Upper lobe of right lung (tissue), 1 donor: ENCODE results near the gene WEE2. TPM values are rescaled to one million over a fixed set of nuclear protein-coding genes. Genes with fewer than 3 reads are reported as not detected.
A peak's percentile ranks its signal among the peaks of the same experiment; 100 is the strongest.
"Not testable (repeated sequence)": the region's sequence is repeated elsewhere in the genome, so short reads cannot be mapped to it uniquely, and the experiment has no call there.

Experiments
- ATAC-seq: fragments of 200-7000 bp; cut with Tn5 transposase; one replicate; pipeline ENCODE4 v1.9.1; 2020; ENCODE audit warnings: mild to moderate bottlenecking, moderate library complexity
- DNase-seq: peaks from one replicate; pipeline ENCODE4 v3.0.0-alpha.2; 2020
- H3K27ac ChIP-seq: fragments of 200-600 bp; one replicate; pipeline ENCODE4 v1.8.0; 2022
- H3K27me3 ChIP-seq: fragments of 200-600 bp; one replicate; pipeline ENCODE4 v1.8.0; 2022; ENCODE audit warnings: mild to moderate bottlenecking
- H3K36me3 ChIP-seq: fragments of 200-600 bp; one replicate; pipeline ENCODE4 v1.8.0; 2022
- H3K4me1 ChIP-seq: fragments of 200-600 bp; one replicate; pipeline ENCODE4 v1.8.0; 2022
- H3K4me3 ChIP-seq: fragments of 200-600 bp; one replicate; pipeline ENCODE4 v1.8.0; 2022; ENCODE audit warnings: mild to moderate bottlenecking
- H3K9me3 ChIP-seq: fragments of 200-600 bp; one replicate; pipeline ENCODE4 v1.8.0; 2022
- intact Hi-C: fragments of 100-400 bp; cut with DNase I; formaldehyde crosslinking; loops from one replicate; pipeline ENCODE4 v1.11.0; 2022
- total RNA-seq: library from RNA; stranded (reverse); fragmentation: NEBNext Ultra II Directional; extraction: Animal tissue kit (Norgen Biotek cat#: 25700); gene quantifications from one replicate; pipeline ENCODE4 v1.2.1, GENCODE V29; 2021
- TF ChIP-seq, protein P1 (sequence below): fragments of 200-600 bp; IDR thresholded peaks from one replicate; pipeline ENCODE4 v1.8.0; 2022; ENCODE audit warnings: antibody characterized with exemption
- donor health status: DM: no; HTN: yes; CAD: no; lungs with severe emphysema.

The WEE2 gene
- total RNA-seq, 1 donor from 2014 or later: not detected

DNA sequence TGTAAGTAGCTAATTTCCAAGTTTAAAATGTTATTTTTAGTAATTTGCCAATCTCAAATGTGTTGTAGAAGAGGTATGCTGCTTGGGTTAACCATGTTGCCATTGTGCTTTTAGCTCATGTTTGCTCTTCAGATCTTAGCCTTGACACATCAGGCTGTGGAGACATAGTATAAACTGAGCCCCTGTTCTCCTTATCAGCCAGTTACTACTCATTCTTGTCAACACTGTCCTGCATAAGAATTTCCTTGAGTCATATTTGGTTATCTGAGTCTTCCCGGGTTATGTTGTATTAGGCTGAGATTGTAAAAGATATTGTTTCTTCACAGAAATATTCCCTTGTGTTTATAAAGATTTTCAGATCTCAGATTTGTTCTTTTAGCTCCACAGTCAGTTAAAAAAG lies 34.1 kb downstream of the WEE2 start:
- Histone ChIP-seq H3K27me3 (no peaks in the 10 kb centered on the region), H3K4me3 (no peak overlapping the region), H3K4me1 (peaks cover 17% of the 10 kb centered on the region), H3K27ac (no peak overlapping the region), H3K36me3 (peaks cover 76% of the 10 kb centered on the region), H3K9me3 (no peaks in the 10 kb centered on the region)
- no peak for ATAC-seq
- intact Hi-C loops: no loop called here
- DNase-seq: no peak
- TF ChIP-seq, protein P1, sequence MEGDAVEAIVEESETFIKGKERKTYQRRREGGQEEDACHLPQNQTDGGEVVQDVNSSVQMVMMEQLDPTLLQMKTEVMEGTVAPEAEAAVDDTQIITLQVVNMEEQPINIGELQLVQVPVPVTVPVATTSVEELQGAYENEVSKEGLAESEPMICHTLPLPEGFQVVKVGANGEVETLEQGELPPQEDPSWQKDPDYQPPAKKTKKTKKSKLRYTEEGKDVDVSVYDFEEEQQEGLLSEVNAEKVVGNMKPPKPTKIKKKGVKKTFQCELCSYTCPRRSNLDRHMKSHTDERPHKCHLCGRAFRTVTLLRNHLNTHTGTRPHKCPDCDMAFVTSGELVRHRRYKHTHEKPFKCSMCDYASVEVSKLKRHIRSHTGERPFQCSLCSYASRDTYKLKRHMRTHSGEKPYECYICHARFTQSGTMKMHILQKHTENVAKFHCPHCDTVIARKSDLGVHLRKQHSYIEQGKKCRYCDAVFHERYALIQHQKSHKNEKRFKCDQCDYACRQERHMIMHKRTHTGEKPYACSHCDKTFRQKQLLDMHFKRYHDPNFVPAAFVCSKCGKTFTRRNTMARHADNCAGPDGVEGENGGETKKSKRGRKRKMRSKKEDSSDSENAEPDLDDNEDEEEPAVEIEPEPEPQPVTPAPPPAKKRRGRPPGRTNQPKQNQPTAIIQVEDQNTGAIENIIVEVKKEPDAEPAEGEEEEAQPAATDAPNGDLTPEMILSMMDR: no peak

DNA sequence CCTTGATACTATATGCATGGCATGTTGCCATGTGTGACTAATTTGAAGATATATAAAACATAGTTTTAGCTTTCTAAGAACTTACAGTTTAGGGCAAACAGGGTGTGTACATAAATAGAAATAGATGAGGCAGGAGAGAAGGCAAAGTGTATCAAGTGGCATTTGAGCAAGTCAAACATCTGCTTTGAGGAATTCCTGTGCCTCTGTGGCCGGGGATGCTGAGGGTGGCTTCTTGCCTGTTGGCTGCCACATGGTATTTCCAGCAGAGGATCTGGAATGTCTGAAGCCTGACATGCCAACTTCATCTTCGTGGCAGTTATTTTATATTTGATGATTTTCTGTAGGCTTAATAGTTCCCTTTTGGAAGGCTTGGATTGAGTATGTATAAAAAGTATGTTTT lies 36.0 kb downstream of the WEE2 start:
- ATAC-seq: no peak
- Histone ChIP-seq H3K4me1 (peaks cover 10% of the 10 kb centered on the region), H3K27me3 (no peaks in the 10 kb centered on the region), H3K36me3 (peaks cover 95% of the 10 kb centered on the region), H3K9me3 (no peaks in the 10 kb centered on the region), H3K4me3 (no peak overlapping the region), H3K27ac (no peak overlapping the region)
- TF ChIP-seq, protein P1: no peak
- intact Hi-C loops: no loop called here
- DNase-seq: no peak

DNA sequence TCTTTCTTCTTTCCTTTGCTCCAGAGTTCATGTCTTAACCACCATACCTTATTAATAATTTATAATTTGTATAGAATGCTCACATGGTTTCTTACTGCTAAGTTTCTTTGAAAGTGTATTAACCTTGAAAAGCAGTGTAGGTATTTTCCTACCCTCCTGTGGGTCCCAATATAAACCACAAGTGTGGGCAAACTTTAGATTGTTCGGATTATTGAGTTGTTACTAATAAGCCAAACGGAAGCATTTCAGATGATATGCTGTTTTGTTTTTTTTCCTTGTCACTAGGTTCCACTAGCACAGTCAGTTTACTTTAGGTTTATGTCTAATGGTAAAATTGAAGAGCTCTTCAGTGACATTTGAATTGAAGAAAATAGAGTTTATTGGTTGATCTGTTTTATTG lies 40.2 kb downstream of the WEE2 start:
- peaks cover 100% of the 10 kb centered on the region for H3K36me3 ChIP-seq
- TF ChIP-seq, protein P1: no peak
- H3K27me3 ChIP-seq: no peaks in the 10 kb centered on the region
- no peak overlapping the region for H3K4me3 ChIP-seq
- ATAC-seq: no peak
- H3K9me3 ChIP-seq: peaks cover 20% of the 10 kb centered on the region
- no peak for DNase-seq
- H3K4me1 ChIP-seq: no peaks in the 10 kb centered on the region
- no peak overlapping the region for H3K27ac ChIP-seq
- intact Hi-C loops: no loop called here

DNA sequence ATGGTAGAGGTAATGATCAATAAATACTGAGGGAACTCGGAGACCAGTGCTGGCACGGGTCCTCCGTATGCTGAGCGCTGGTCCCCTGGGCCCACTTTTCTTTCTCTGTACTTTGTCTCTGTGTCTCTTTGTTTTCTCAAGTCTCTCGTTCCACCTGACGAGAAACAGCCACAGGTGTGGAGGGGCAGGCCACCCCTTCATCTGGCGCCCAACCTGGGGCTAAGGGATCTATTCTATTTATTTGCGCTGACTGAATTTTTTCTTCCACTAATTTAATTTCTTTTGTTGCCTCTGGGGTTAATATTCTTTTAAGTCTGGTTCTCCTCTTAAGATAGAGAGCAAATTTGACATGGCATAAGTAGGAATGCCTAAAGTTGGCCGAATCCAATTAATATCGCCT lies 43.8 kb downstream of the WEE2 start:
- Histone ChIP-seq H3K9me3 (peaks cover 20% of the 10 kb centered on the region), H3K36me3 (peaks cover 84% of the 10 kb centered on the region)
- H3K27ac ChIP-seq, H3K27me3 ChIP-seq, H3K4me3 ChIP-seq, intact Hi-C loops, H3K4me1 ChIP-seq, DNase-seq, ATAC-seq: not testable (repeated sequence)

DNA sequence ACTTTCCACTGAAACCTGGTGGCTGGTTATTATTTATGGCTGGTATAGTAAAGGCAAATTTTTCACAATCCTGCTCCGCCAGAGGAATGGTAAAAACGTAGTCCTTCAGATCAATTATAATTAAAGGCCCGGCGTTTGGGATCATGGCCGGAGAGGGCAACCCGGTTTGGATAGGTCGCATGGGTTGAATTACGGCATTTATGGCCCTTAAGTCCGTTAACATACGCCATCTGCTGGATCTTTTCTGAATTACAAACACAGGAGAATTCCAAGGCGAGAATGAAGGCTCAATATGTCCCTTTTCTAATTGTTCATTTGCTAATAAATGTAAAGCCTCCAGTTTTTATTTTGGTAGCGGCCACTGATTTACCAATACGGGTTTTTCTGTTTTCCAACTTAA lies 44.5 kb downstream of the WEE2 start:
- Histone ChIP-seq H3K27ac (no peak overlapping the region), H3K9me3 (peaks cover 20% of the 10 kb centered on the region), H3K27me3 (no peaks in the 10 kb centered on the region), H3K4me1 (no peaks in the 10 kb centered on the region), H3K4me3 (no peak overlapping the region), H3K36me3 (peaks cover 83% of the 10 kb centered on the region)
- ATAC-seq (no peak), DNase-seq (no peak)
- TF ChIP-seq, protein P1: peak; percentile 33
- intact Hi-C loops: no loop called here

DNA sequence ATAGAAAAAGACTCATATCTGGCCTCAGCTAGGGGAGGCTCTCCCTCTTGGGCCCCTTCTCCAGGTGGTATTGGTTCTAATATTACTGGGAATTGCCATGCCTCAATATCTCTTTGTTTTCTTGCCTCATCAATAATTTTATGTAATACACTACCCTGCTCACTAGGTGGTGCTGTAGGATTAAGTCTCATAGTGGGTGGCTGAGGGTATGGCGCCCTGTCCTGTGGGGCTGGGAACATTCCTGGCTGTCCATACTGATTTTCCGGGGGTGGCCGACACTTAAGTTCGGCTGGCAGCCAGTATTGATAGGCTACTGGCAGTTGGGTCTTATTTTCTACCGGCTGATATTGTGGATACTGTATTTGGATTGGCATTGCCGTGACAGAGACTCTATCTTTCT lies 46.8 kb downstream of the WEE2 start:
- no peak overlapping the region for H3K4me3 ChIP-seq
- intact Hi-C loops: no loop called here
- no peak for DNase-seq

More for the DNA sequence above, 46.8 kb downstream of the WEE2 start:
- Histone ChIP-seq H3K4me1 (no peaks in the 10 kb centered on the region), H3K9me3 (peaks cover 20% of the 10 kb centered on the region), H3K27me3 (no peaks in the 10 kb centered on the region), H3K36me3 (peaks cover 79% of the 10 kb centered on the region), H3K27ac (no peak overlapping the region)
- peak; percentile 52 for ATAC-seq
- TF ChIP-seq, protein P1: peak; percentile 45
